CD4-positive, alpha-beta T cell treated with Interleukin-2 at 100 ng/mL for 4 hours (primary cell): Measurements from ENCODE around the gene BCAP29.
"Not testable (repeated sequence)": the region's sequence is repeated elsewhere in the genome, so short reads cannot be mapped to it uniquely, and the experiment has no call there.

ENCODE experiments used
- DNase-seq: peaks from one replicate; pipeline ENCODE4 v3.0.0-alpha.2; 2020; ENCODE audit warnings: low spot score

BCAP29 gene

GRCh38 chr7:107579885-107580715 lies at the start of gene BCAP29:
BCAP29 (plus strand) TSS chr7:107580246; CDS start chr7:107580773, 527 bp downstream.
- peak; percentile 61 for DNase-seq

DNA sequence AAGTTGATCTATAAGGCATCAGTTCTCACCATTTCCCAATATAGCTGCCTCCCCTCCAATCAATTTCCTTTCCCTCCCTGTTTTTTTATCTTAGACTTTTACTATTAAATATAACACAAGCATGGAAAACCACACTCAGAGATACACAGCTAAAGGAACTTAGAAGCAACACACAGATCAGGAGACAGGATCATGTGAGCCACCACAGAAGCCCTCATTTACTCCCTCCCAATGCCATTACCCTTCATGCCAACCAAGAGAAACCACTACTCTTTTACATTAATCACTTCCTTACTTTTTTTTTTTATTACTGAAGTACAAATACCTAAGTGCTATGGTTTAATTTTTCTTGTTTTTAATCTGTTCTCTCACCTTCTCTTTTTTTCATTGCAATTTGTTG lies 49.3 kb upstream of the BCAP29 start:
- DNase-seq: no peak

DNA sequence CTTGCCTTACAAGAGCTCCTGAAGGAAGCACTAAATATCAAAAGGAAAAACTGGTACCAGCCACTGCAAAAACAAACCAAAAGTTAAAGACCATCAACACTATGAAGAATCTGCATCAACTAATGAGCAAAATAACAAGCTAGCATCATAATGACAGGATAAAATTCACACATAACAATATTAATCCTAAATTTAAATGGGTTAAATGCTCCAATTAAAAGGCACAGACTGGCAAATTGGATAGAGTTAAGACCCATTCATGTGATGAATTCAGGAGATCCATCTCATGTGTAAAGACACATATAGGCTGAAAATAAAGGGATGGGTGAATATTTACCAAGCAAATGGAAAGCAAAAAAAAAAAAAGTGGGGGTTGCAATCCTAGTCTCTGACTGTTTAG lies 45.9 kb upstream of the BCAP29 start:
- no peak for DNase-seq

DNA sequence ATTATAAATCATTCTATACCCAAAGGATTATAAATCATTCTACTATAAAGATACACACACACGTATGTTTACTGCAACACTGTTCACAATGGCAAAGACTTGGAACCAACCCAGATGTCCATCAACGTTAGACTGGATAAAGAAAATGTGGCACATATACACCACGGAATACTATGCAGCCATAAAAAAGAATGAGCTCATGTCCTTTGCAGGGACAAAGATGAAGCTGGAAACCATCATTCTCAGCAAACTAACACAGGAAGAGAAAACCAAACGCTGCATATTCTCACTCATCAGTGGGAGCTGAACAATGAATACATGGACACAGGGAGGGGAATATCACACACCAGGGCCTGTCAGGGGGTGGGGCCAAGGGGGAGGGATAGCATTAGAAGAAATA lies 42.8 kb upstream of the BCAP29 start:
- not testable (repeated sequence) for DNase-seq

- DNase-seq: no peak
Measured at GRCh38 chr7:107538001-107538400, 42.0 kb upstream of the BCAP29 start.

DNA sequence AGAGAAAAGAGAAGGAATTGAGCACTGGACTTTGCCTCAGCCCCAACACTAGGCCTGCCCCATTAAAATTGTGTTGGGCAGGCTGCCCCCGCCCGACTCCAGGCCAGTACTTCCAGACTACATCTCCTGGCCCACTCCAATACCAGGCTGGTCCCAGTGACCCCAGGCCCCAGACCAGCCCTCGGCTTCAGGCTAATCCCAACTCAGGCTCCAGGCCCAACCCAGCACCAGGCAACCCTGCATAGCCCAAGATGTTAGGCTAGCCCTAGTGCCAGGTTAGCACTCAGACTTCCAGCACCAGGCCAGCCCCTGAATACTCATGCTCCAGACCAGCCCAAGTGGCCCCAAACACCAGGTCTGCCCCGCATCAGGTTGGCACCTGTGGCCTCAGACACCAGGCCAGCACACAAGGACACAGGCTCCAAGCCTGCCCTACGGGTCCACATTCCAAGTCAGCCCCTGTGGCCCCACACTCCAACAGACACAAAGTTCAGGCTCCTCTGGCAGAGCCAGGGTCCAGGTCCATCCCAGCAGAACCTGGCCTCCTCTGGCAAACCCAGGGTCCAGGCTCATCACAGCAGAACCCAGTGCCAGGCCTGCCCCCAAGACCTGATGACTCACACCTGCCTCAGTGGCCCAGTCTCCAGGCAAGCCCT lies 36.6 kb upstream of the BCAP29 start:
- DNase-seq: no peak

DNA sequence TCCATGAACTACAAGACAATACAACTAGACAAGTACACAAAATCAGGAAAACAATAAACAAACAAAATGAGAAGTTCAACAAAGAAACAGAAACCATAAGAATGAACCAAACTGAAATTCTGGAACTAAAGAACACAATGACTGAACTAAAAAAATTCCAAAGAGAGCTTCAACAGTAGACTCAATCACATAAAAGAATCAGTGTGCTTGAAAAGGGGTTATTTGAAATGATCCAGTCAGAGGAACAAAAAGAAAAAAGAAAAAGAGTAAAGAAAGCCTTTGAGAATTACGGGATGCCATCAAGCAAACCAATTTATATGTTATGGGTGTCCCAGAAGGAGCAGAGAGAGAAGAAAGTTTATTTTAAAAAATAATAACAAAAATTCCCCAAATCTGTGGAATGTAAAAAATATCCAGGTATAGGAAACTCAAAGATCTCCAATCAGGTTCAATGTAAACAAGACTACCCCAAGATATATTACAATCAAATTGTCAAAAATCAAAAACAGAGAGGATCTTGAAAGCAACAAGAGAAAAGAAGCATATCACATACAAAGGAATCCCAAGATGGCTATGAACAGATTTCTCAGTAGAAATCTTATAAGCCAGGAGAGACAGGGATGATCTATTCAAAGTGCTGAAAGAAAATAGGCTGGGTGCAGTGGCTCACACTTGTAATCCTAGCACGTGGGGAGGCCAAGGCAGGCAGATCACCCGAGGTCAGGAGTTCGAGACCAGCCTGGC lies 35.0 kb upstream of the BCAP29 start:
- DNase-seq: no peak

DNA sequence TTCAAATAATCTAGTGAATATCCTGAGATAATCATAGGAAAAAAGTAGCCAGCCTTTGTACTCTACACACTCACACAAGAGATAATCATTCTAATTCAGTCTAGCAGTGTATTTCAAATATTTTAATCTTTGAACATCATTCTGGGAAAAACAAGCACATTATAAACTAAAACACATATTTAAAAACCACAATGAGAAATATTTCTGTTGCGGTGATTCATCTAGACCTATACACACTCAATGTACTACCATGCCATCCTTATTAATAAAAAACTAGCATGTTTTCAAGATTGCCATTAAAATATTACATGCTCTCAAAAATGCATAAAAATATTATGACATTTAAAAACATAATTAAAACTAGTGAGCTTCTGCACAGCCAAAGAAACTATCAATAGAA lies 28.1 kb upstream of the BCAP29 start:
- no peak for DNase-seq

DNA sequence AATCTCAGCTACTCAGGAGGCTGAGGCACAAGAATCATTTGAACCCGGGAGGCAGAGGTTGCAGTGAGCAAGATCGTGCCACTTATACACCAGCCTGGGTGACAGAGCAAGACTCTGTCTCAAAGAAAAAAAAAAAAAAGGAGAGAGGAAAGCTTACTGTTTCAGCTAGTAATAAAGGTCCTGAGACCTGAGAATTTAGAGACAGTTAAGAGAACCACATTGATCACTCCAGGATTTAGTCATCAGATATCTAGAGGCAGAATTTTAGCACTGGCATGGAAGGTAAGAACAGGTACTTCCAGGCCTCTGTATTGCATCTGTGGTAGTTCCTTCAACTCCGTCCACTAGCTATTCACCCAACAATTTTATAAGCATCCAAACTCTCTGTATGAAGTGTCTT lies 24.2 kb upstream of the BCAP29 start:
- no peak for DNase-seq

GRCh38 chr7:107559864-107560263 lies 20.2 kb upstream of the BCAP29 start:
- no peak for DNase-seq

DNA sequence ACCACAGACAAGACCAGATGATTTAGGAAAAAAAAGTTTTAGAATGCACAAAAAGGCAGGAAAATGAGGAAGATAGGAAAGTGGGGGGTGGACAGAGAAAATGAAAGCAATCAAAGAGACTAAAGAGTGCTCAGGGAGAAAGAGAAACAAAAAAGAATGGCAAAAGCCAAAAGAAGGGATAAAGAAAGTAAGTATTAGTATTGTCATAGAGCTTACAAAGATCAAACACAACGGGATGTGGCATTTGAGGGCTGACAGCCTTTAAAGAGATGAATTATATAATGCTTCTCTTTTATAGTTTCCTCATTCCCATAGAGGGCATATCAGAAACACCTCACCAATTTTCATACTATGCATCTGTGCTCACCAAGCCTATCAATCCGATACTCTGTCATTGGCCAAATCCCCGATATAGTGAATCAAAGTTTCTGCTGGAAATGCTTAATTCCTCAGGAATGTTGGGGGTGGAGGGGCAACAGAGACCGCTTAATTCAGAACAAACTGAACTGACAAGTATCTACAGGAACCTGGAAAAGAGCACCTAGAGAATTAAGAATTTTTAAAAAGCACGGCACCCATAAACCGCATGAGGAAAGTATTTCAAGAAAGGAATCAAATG lies 19.0 kb upstream of the BCAP29 start:
- peak; percentile 17 for DNase-seq

- DNase-seq: peak; percentile 2
Measured at GRCh38 chr7:107563081-107563774, 16.8 kb upstream of the BCAP29 start.

DNA sequence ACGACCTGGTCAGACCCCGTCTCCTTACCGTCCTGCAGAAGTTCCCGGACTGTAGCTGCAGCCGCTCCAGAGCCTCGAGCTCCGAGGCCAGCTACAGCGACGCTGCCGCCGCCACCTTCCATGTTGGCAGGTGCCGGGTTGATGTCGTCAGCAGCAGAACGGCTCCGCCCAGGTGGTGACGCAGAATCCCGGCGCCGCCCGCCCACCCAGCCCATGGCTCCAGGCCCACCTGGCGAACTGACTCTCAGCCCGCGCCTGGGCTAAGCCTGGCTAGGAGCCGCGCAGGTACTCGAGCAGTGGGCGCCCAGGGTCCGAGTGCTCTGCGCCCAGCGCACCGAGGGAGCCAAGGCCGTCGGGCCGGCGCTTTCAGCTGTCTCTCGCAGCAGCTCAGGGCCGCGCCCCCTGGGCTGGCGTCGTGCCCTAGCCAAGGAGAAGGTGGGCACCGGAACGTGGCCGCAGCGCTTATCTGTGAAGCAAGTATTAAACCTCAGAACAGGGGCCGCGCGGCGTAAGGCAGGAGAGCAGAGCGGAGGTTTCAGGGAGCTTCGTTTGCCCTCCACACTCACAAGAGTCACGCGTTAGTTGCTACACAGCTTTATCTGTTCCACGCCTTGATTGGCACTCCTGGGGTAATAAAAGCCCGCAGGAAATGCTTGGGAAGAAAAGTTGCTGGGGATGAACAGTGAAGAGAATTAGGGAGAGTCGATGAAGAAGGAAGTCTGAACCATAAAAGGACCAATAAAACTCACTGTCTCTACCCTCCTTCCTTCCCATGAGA lies 16.1 kb upstream of the BCAP29 start, which contains the start of the genes COG5 and DUS4L:
COG5 (minus strand) TSS at position 146 of the 778 bp plus-strand sequence; CDS start at position 122, 24 bp downstream.
DUS4L (plus strand) TSS at position 197 of the 778 bp plus-strand sequence. CDS start 3,100 bp downstream, outside the sequence.
- peak; percentile 82 for DNase-seq

DNA sequence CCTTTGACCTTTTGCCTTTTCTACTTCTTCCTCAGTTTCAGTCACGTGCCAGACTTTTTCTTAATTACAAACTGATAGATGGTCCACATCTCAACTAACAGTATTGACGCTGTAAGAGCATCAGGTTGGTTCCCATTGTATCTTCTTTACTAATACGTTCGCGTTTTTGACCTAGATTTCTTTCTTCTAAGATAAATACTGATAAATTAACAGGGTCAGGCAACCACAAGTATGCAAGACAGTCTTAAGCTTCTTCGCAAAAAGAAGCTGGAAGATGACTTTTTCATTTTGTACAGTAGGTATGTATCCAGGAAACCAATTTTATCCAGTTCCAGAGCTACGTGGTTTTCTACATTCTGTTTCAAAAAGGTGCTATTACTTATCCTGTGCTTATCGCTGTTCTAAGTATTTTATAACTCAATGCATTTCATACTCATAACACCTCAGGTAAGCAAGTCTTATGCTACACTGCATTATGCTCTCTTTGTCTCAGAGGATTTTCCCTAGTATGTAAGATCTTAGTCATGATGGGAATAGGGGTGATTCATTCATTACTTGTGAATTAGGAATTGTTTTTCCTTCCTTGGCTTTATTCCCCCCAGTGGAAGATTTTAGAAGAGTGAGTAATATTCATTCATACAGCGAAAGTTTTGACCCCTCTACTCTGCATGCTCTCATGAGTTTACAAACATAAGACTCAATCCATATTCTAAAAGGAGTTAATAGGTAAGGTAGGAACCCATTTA lies 15.3 kb upstream of the BCAP29 start:
- DNase-seq: no peak

DNA sequence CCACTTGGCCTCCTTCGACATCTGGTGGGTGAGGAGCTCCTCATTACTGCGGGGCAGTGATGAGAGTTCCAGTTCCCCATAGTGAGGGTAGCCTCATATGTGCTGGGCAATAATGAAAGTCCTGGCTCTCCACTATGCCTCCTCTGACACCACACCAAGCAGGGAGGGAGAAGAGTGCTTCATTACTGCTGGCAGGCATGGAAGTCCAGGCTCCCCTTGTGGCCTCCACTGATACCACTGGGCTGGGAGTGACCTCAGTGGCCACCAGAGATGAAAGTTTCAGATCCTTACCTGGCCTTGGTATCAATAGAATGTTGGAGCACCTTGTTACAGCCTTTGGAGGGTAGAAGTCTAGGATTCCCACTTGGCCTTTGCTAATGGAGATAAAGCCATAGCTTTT lies 9.7 kb upstream of the BCAP29 start:
- DNase-seq: no peak

GRCh38 chr7:107573537-107573936 lies 6.5 kb upstream of the BCAP29 start:
- no peak for DNase-seq

DNA sequence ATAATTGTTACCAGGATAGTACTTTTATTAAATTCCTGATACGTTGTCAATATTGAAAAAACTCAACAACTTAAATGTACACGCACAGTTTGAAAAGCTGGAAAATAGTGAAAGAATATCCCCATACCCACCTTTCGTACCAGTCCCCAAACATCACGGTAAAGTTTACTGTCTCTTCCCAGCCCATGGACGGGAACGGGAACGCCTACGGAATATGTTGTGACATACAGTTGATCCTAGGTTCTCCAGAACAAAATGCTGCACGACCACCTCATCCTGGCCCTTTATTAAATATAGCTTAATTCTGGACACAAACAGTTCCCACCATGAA lies 527 bp upstream of the BCAP29 start:
- DNase-seq: no peak

DNA sequence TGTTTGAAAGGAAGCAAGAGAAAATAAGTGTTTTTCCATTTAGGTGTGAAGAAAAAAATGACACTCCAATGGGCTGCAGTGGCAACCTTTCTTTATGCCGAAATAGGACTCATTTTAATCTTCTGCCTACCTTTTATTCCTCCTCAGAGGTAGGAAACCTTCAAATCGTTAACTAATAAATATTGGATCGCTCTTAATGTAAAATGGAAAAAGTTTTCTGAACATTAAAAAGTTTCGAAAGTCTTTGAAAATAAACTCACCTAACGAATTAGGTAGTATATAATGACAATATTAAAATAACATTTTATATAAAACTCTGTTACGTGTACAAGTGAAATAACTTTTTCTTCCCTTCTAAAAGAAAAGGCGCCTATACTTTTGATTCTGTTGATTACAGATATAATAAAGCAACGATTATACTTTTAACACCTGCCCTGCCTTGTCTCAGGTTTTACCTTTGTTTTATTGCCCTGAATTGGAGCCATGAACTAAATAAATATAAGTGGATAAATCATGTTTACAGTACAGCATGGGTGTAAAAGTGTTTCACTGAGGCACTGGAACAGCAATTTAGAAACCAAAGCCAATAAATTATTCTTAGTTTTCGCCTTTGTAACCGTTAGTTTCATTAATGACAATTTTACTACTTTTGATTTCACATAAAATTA lies 804 bp downstream of the BCAP29 start:
- DNase-seq: no peak

- no peak for DNase-seq
Measured at GRCh38 chr7:107581387-107582013, 1.5 kb downstream of the BCAP29 start.
